ENCODE measurements around the gene MRPL46. TPM values are rescaled to one million over a fixed set of nuclear protein-coding genes. Genes with fewer than 3 reads are reported as not detected.
A peak's percentile ranks its signal among the peaks of the same experiment; 100 is the strongest.

Gene MRPL46
- total RNA-seq, 1 experiment from 2014 or later, result 44.2 TPM

- H3K27me3 ChIP-seq (replicated peaks; ENCODE audit: insufficient read depth, low read depth, low read length, poor library complexity), result no peaks in the 10 kb centered on the region
- TF ChIP-seq CTCF (conservative IDR thresholded peaks at IDR 0.05; ENCODE audit: low read depth, low read length) (no peak), EZH2 (IDR thresholded peaks at IDR 0.05; ENCODE audit: borderline replicate concordance, low read depth, low read length, poor library complexity, severe bottlenecking) (no peak)
- CTCF ChIA-PET, result no interaction called here
- no peak overlapping the region for H3K4me3 ChIP-seq (ENCODE audit: low read depth, low read length, poor library complexity, severe bottlenecking)
- no peaks in the 10 kb centered on the region for H3K9me3 ChIP-seq (ENCODE audit: low read depth, low read length, poor library complexity, severe bottlenecking)
- no peak for DNase-seq (ENCODE audit: low spot score)
- H3K4me1 ChIP-seq (ENCODE audit: insufficient read depth, low read length, poor library complexity, severe bottlenecking), result no peaks in the 10 kb centered on the region
- intact Hi-C loops (cut with micrococcal nuclease; ENCODE audit: unreplicated experiment), result no loop called here
- H3K36me3 ChIP-seq (ENCODE audit: insufficient read depth, low read length, poor library complexity, severe bottlenecking), result peaks cover 27% of the 10 kb centered on the region
- POLR2A ChIA-PET (ENCODE audit: low non-redundant PET), result no interaction called here
- BruUV-seq (replicated peaks), result no TSS peak
- no peak overlapping the region for H3K27ac ChIP-seq (ENCODE audit: low read depth, low read length, poor library complexity, severe bottlenecking)
These were observed 10.5 kb downstream of the MRPL46 start for GRCh38 chr15:88456733-88457132.

DNA sequence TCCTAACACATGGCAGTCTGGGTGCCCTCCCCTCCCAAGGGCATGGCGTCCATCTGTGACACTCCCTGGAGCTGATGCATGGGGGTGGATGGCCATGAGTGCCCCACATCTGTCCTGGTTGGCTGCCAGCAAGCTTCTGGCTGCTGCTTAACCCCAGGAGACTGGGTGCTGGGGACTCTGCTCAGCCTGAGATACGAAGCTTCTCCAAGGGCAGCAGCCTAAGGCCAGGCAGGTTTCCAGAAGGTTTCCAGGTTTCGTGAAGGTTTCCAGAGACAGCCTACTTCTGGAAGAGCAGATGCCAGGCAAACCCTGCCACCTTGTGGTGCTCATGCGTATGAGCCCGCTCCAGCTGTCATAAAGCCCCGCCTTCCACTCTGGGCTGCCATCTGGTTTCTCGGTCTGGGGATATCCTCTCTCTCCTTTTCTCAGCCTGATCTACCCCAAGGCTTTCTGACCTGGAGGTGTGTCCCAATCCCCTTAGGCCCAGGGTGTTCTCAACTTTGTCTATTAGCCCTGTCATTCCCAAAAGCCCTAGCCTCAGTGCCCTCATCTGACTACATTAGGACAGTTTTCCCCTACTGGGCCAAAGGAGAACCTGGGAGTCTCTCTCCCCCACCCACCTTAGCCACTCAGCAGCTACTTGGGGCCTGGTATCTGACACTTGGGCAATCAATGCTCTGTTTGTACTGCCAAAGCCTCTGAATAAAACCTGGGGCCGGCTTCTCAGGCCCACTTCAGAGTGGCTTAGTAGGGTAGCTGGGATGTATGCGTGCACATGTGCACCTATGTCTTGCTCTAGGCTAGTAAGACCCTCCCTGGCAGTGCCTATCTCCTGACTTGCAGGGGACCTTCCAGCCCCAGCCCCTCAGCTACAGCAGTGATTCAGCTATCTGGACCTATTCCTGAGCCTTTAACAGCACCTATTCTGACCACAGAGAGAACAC is 12.0 kb downstream of the MRPL46 start:
- BruUV-seq (replicated peaks), result no TSS peak
- Histone ChIP-seq H3K27ac (ENCODE audit: low read depth, low read length, poor library complexity, severe bottlenecking) (no peak overlapping the region), H3K9me3 (ENCODE audit: low read depth, low read length, poor library complexity, severe bottlenecking) (no peaks in the 10 kb centered on the region), H3K4me3 (ENCODE audit: low read depth, low read length, poor library complexity, severe bottlenecking) (no peak overlapping the region), H3K27me3 (replicated peaks; ENCODE audit: insufficient read depth, low read depth, low read length, poor library complexity) (no peaks in the 10 kb centered on the region), H3K4me1 (ENCODE audit: insufficient read depth, low read length, poor library complexity, severe bottlenecking) (no peaks in the 10 kb centered on the region), H3K36me3 (ENCODE audit: insufficient read depth, low read length, poor library complexity, severe bottlenecking) (peaks cover 11% of the 10 kb centered on the region)
- POLR2A ChIA-PET (ENCODE audit: low non-redundant PET), result no interaction called here
- CTCF ChIA-PET, result interaction anchor here (0.5 to 2.0 kb wide), 3 partner anchors 12 to 181 kb away, joined by 4 to 6 read pairs (median 4); partner anchors contain the start of genes MRPL46 and MRPS11
- intact Hi-C loops (cut with micrococcal nuclease; ENCODE audit: unreplicated experiment), result no loop called here
- peak; percentile 80 for TF ChIP-seq CTCF (conservative IDR thresholded peaks at IDR 0.05; ENCODE audit: low read depth, low read length)
- TF ChIP-seq EZH2 (IDR thresholded peaks at IDR 0.05; ENCODE audit: borderline replicate concordance, low read depth, low read length, poor library complexity, severe bottlenecking), result no peak
- DNase-seq (ENCODE audit: low spot score), result peak; percentile 81

GRCh38 chr15:88454236-88454635 is 13.0 kb downstream of the MRPL46 start:
- POLR2A ChIA-PET (ENCODE audit: low non-redundant PET), result no interaction called here
- no TSS peak for BruUV-seq (replicated peaks)

More at GRCh38 chr15:88454236-88454635, 13.0 kb downstream of the MRPL46 start:
- no peaks in the 10 kb centered on the region for H3K9me3 ChIP-seq (ENCODE audit: low read depth, low read length, poor library complexity, severe bottlenecking)
- H3K27ac ChIP-seq (ENCODE audit: low read depth, low read length, poor library complexity, severe bottlenecking), result no peak overlapping the region
- TF ChIP-seq EZH2 (IDR thresholded peaks at IDR 0.05; ENCODE audit: borderline replicate concordance, low read depth, low read length, poor library complexity, severe bottlenecking) (no peak), CTCF (conservative IDR thresholded peaks at IDR 0.05; ENCODE audit: low read depth, low read length) (no peak)
- no peak for DNase-seq (ENCODE audit: low spot score)
- H3K36me3 ChIP-seq (ENCODE audit: insufficient read depth, low read length, poor library complexity, severe bottlenecking), result peaks cover 2% of the 10 kb centered on the region
- no peaks in the 10 kb centered on the region for H3K4me1 ChIP-seq (ENCODE audit: insufficient read depth, low read length, poor library complexity, severe bottlenecking)
- H3K27me3 ChIP-seq (replicated peaks; ENCODE audit: insufficient read depth, low read depth, low read length, poor library complexity), result no peaks in the 10 kb centered on the region
- H3K4me3 ChIP-seq (ENCODE audit: low read depth, low read length, poor library complexity, severe bottlenecking), result no peak overlapping the region
- intact Hi-C loops (cut with micrococcal nuclease; ENCODE audit: unreplicated experiment), result no loop called here
- CTCF ChIA-PET, result interaction anchor here (0.5 to 2.0 kb wide), 2 partner anchors 15 to 180 kb away, joined by 4 to 6 read pairs; no protein-coding TSS in a partner anchor
